NCI-H345 treated with DMSO at 0.1 percent for 48 hours (cell line): ENCODE measurements around the gene NSUN4.
"Not testable (repeated sequence)": the region's sequence is repeated elsewhere in the genome, so short reads cannot be mapped to it uniquely, and the experiment has no call there.

Source experiments
- DNase-seq: peaks from one replicate; lab custom pipeline; 2025; ENCODE audit not compliant: unreplicated experiment; lab: John Stamatoyannopoulos, UW

The NSUN4 gene

GRCh38 chr1:46340404-46341221, at the start of gene NSUN4:
NSUN4 (plus strand) TSS chr1:46340807; CDS start chr1:46340827, 20 bp downstream.
- DNase-seq: peak; percentile 75

- no peak for DNase-seq
These were observed 45.3 kb upstream of the NSUN4 start for GRCh38 chr1:46295306-46295705.

- DNase-seq: no peak
These were observed 42.2 kb upstream of the NSUN4 start for GRCh38 chr1:46298387-46298786.

- no peak for DNase-seq
These were observed 39.8 kb upstream of the NSUN4 start for GRCh38 chr1:46300673-46301405.

GRCh38 chr1:46301406-46301807, 39.2 kb upstream of the NSUN4 start:
- DNase-seq: no peak

- no peak for DNase-seq
These were observed 38.6 kb upstream of the NSUN4 start for GRCh38 chr1:46301808-46302640.

- DNase-seq: no peak
These were observed 38.0 kb upstream of the NSUN4 start for GRCh38 chr1:46302641-46303037.

- DNase-seq: peak; percentile 98
These were observed 37.4 kb upstream of the NSUN4 start, which contains the start of the genes LRRC41 and UQCRH for GRCh38 chr1:46303038-46303871. LRRC41 (minus strand) TSS chr1:46303616; CDS start chr1:46303322, 294 bp downstream. UQCRH (plus strand) TSS chr1:46303698; CDS start chr1:46303767, 69 bp downstream.

GRCh38 chr1:46303872-46304326, 36.7 kb upstream of the NSUN4 start:
- DNase-seq: no peak

GRCh38 chr1:46306159-46306530, 34.5 kb upstream of the NSUN4 start:
- DNase-seq: no peak

GRCh38 chr1:46309401-46310159, 31.0 kb upstream of the NSUN4 start:
- DNase-seq: no peak

- DNase-seq: no peak
These were observed 30.3 kb upstream of the NSUN4 start for GRCh38 chr1:46310321-46310720.

- no peak for DNase-seq
These were observed 24.8 kb upstream of the NSUN4 start for GRCh38 chr1:46315669-46316403.

GRCh38 chr1:46317323-46317722, 23.3 kb upstream of the NSUN4 start:
- DNase-seq: no peak

GRCh38 chr1:46319301-46319700, 21.3 kb upstream of the NSUN4 start:
- DNase-seq: not testable (repeated sequence)

- DNase-seq: not testable (repeated sequence)
These were observed 20.4 kb upstream of the NSUN4 start for GRCh38 chr1:46319960-46320914.

GRCh38 chr1:46322191-46322590, 18.4 kb upstream of the NSUN4 start:
- not testable (repeated sequence) for DNase-seq
